Neural progenitor cell (in vitro differentiated cells): ENCODE data around the gene IFT25.

Experiments
- EZH2 ChIP-seq: fragments of 200-600 bp; sonication (generic); IDR thresholded peaks from 2 replicates; pipeline ENCODE4 v1.6.1; 2017; ENCODE audit warnings: antibody characterized with exemption, mild to moderate bottlenecking, moderate library complexity
- EZH2phosphoT487 ChIP-seq: fragments of 200-600 bp; sonication (generic); IDR thresholded peaks from 2 replicates; pipeline ENCODE4 v1.6.1; 2017; ENCODE audit warnings: antibody characterized with exemption
- TF ChIP-seq, protein P1 (sequence below): fragments of 200-600 bp; sonication (generic); IDR thresholded peaks from 2 replicates; pipeline ENCODE4 v1.5.1; 2017; ENCODE audit warnings: antibody characterized with exemption, mild to moderate bottlenecking

DNA sequence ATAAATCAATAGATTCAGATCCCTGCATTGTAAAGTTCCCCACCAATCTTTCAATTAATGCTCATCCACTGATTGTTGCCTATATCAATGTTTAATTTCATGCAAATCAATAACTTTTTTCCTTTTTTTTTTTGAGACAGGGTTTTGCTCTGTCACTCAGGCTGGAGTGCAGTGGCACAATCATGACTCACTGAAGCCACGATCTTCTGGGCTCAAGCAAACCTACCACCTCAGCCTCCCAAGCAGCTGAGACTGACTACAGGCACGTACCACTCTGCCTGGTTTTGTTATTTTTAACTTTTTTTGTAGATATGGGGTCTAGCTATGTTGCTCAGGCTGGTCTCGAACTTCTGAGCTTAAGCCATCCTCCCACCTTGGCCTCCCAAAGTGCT lies 25.8 kb downstream of the IFT25 start:
- TF ChIP-seq, protein P1, sequence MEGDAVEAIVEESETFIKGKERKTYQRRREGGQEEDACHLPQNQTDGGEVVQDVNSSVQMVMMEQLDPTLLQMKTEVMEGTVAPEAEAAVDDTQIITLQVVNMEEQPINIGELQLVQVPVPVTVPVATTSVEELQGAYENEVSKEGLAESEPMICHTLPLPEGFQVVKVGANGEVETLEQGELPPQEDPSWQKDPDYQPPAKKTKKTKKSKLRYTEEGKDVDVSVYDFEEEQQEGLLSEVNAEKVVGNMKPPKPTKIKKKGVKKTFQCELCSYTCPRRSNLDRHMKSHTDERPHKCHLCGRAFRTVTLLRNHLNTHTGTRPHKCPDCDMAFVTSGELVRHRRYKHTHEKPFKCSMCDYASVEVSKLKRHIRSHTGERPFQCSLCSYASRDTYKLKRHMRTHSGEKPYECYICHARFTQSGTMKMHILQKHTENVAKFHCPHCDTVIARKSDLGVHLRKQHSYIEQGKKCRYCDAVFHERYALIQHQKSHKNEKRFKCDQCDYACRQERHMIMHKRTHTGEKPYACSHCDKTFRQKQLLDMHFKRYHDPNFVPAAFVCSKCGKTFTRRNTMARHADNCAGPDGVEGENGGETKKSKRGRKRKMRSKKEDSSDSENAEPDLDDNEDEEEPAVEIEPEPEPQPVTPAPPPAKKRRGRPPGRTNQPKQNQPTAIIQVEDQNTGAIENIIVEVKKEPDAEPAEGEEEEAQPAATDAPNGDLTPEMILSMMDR: no peak
- TF ChIP-seq EZH2phosphoT487: no peak
- TF ChIP-seq EZH2: no peak
